HepG2 (cell line): Measurements from ENCODE around the gene CARMIL3. TPM values are rescaled to one million over a fixed set of nuclear protein-coding genes. Genes with fewer than 3 reads are reported as not detected.
A peak's percentile ranks its signal among the peaks of the same experiment; 100 is the strongest.

ENCODE experiments used
- ATAC-seq: fragments of 200-7000 bp; cut with Tn5 transposase; 3 replicates; pipeline ENCODE4 v1.9.1; 2020; ENCODE audit warnings: mild to moderate bottlenecking, moderate library complexity
- BruUV-seq: library from RNA; stranded (reverse); fragments of 400-500 nt; replicated peaks from 2 replicates; lab custom pipeline; 2021; lab: Mats Ljungman, UMichigan
- CTCF ChIA-PET: fragments of 300-600 bp; formaldehyde crosslinking; extraction: SDS; loops from one replicate; lab custom pipeline; 2021; ENCODE audit warnings: low total read pairs, inconsistent platforms, low intra/inter-chr PET ratio; lab: Yijun Ruan, JAX
- POLR2A ChIA-PET: fragments of 350-600 bp; sonication (Branson Sonifier 250); formaldehyde crosslinking; loops from one replicate; lab custom pipeline; 2020; ENCODE audit warnings: antibody characterized with exemption, inconsistent platforms; lab: Yijun Ruan, JAX
- DNase-seq: peaks from one replicate; pipeline ENCODE4 v3.0.0-alpha.2; 2015; ENCODE audit warnings: low spot score
- FAIRE-seq: peaks from 3 replicates; lab custom pipeline; 2011; peaks lifted over from hg19 to GRCh38; lab: Jason Lieb, UNC
- H2AFZ ChIP-seq: one replicate; pipeline ENCODE4 v1.6.1; 2011; ENCODE audit warnings: low read length, inconsistent platforms
- H3K27ac ChIP-seq: fragments of 300-600 bp; 3 replicates; pipeline ENCODE4 v1.8.0; 2011; ENCODE audit warnings: mixed run types, mild to moderate bottlenecking, mixed read lengths, low read length, inconsistent platforms; ENCODE audit not compliant: insufficient read depth; ENCODE audit errors: extremely low read length
- H3K27me3 ChIP-seq, 2 experiments: fragments of 200-600 bp in 1 of 2; 2 replicates in 1 of 2; 3 replicates in 1 of 2; pipeline versions ENCODE4 v1.6.0 to v1.8.0; 2011; ENCODE audit warnings: low read length in 2 of 2, mild to moderate bottlenecking in 2 of 2, moderate library complexity in 2 of 2, inconsistent platforms in 1 of 2; ENCODE audit not compliant: insufficient read depth in 2 of 2, control insufficient read depth in 1 of 2
- H3K36me3 ChIP-seq, 2 experiments: fragments of 200-600 bp in 1 of 2; replicated peaks in 1 of 2; 2 replicates in 1 of 2; 3 replicates in 1 of 2; pipeline versions ENCODE4 v1.5.1 to v1.8.0; 2011; ENCODE audit warnings: low read length in 2 of 2, inconsistent platforms in 1 of 2; ENCODE audit not compliant: insufficient read depth in 2 of 2, control insufficient read depth in 1 of 2
- H3K4me1 ChIP-seq: 2 replicates; pipeline ENCODE4 v1.5.1; 2012; ENCODE audit warnings: low read length, inconsistent platforms; ENCODE audit not compliant: insufficient read depth
- H3K4me2 ChIP-seq: 2 replicates; pipeline ENCODE4 v1.6.0; 2011; ENCODE audit warnings: low read depth, low read length, inconsistent platforms
- H3K4me3 ChIP-seq, 3 experiments: fragments of 200-600 bp in 1 of 3; sonication (generic), shearing (Covaris generic) in 1 of 3; replicated peaks in 1 of 3; 2 replicates each; pipeline ENCODE4 v1.5.1; 2011 to 2016; ENCODE audit warnings: low read length in 3 of 3, inconsistent platforms in 2 of 3, low read depth in 2 of 3, mild to moderate bottlenecking in 2 of 3, control low read depth in 1 of 3, mixed read lengths in 1 of 3; ENCODE audit not compliant: insufficient read depth in 1 of 3
- H3K79me2 ChIP-seq: one replicate; pipeline ENCODE4 v1.6.1; 2011; ENCODE audit warnings: low read length, inconsistent platforms; ENCODE audit not compliant: insufficient read depth
- H3K9ac ChIP-seq: 2 replicates; pipeline ENCODE4 v1.6.0; 2011; ENCODE audit warnings: mild to moderate bottlenecking, low read depth, low read length, inconsistent platforms; ENCODE audit not compliant: insufficient read depth
- H3K9me3 ChIP-seq: 2 replicates; pipeline ENCODE4 v1.5.1; 2012; ENCODE audit warnings: mild to moderate bottlenecking, low read length
- H4K20me1 ChIP-seq: 2 replicates; pipeline ENCODE4 v1.6.0; 2011; ENCODE audit warnings: inconsistent platforms, mild to moderate bottlenecking, low read length, moderate library complexity; ENCODE audit not compliant: insufficient read depth
- BCL3 ChIP-seq: sonication (generic); formaldehyde crosslinking; IDR thresholded peaks from 2 replicates; pipeline ENCODE4 v1.5.1; 2020; ENCODE audit warnings: mild to moderate bottlenecking, missing genetic modification reagents, moderate library complexity
- HNRNPK ChIP-seq: fragments of 200-400 bp; formaldehyde crosslinking; IDR thresholded peaks from 2 replicates; pipeline ENCODE4 v1.6.1; 2018; ENCODE audit warnings: low read length, low read depth, moderate library complexity, mild to moderate bottlenecking; ENCODE audit not compliant: poor library complexity, severe bottlenecking
- KMT2B ChIP-seq: IDR thresholded peaks from 2 replicates; pipeline ENCODE4 v1.6.1; 2016; ENCODE audit warnings: missing genetic modification reagents, missing compliant biosample characterization
- MAFG ChIP-seq: sonication (generic); formaldehyde crosslinking; IDR thresholded peaks from 2 replicates; pipeline ENCODE4 v1.5.1; 2020; ENCODE audit warnings: mild to moderate bottlenecking, missing genetic modification reagents
- NR0B2 ChIP-seq: sonication (generic); formaldehyde crosslinking; IDR thresholded peaks from 2 replicates; pipeline ENCODE4 v1.4.0; 2020; ENCODE audit warnings: mild to moderate bottlenecking, missing genetic modification reagents
- PRPF4 ChIP-seq: fragments of 200-400 bp; formaldehyde crosslinking; IDR thresholded peaks from 2 replicates; pipeline ENCODE4 v1.6.1; 2016; ENCODE audit warnings: low read length, low read depth; ENCODE audit not compliant: poor library complexity, severe bottlenecking
- RNF219 ChIP-seq: sonication (generic); formaldehyde crosslinking; IDR thresholded peaks from 2 replicates; pipeline ENCODE4 v1.5.0; 2020; ENCODE audit warnings: mild to moderate bottlenecking, missing genetic modification reagents
- TFDP1 ChIP-seq: IDR thresholded peaks from 2 replicates; pipeline ENCODE4 v1.6.1; 2016; ENCODE audit warnings: missing compliant biosample characterization, missing genetic modification reagents, borderline replicate concordance
- XRCC5 ChIP-seq: fragments of 200-400 bp; formaldehyde crosslinking; optimal IDR thresholded peaks from 2 replicates; pipeline ENCODE3; 2017; ENCODE audit warnings: mild to moderate bottlenecking, low read length
- ZNF20 ChIP-seq: sonication (generic); formaldehyde crosslinking; IDR thresholded peaks from 2 replicates; pipeline ENCODE4 v1.4.0; 2020; ENCODE audit warnings: mild to moderate bottlenecking, moderate library complexity, missing genetic modification reagents
- ZNF280B ChIP-seq: sonication (generic); formaldehyde crosslinking; IDR thresholded peaks from 2 replicates; pipeline ENCODE4 v1.5.0; 2020; ENCODE audit warnings: missing genetic modification reagents, mild to moderate bottlenecking, borderline replicate concordance
- ZNF33B ChIP-seq: sonication (generic); formaldehyde crosslinking; IDR thresholded peaks from 2 replicates; pipeline ENCODE4 v1.5.1; 2020; ENCODE audit warnings: mild to moderate bottlenecking, missing genetic modification reagents
- ZNF367 ChIP-seq: sonication (generic); formaldehyde crosslinking; IDR thresholded peaks from 2 replicates; pipeline ENCODE4 v1.4.0; 2020; ENCODE audit warnings: missing genetic modification reagents, borderline replicate concordance
- ZNF432 ChIP-seq: sonication (generic); formaldehyde crosslinking; IDR thresholded peaks from 2 replicates; pipeline ENCODE4 v1.5.0; 2020; ENCODE audit warnings: missing genetic modification reagents, mild to moderate bottlenecking, borderline replicate concordance
- ZSCAN12 ChIP-seq: sonication (generic); formaldehyde crosslinking; IDR thresholded peaks from 2 replicates; pipeline ENCODE4 v1.9.0; 2021; ENCODE audit warnings: mild to moderate bottlenecking, missing genetic modification reagents
- WGBS: methylation state at CpG from one replicate; pipeline ENCODE4 v1.1.6; 2017; ENCODE audit warnings: low lambda C conversion rate; 5-methylcytosine and 5-hydroxymethylcytosine counted together
- in situ Hi-C: cut with HindIII; loops from 2 replicates; pipeline ENCODE4 v1.10.0; 2017; ENCODE audit warnings: low pct_unique_long_range_greater_than_20kb; ENCODE audit not compliant: extremely low pct_ligation_motif_present
- intact Hi-C: fragments of 100-400 bp; cut with micrococcal nuclease; formaldehyde crosslinking; loops from one replicate; pipeline ENCODE4 v1.10.0; 2022; ENCODE audit not compliant: unreplicated experiment
- polyA plus RNA-seq, 8 experiments: library from polyadenylated mRNA; depleted of rRNA in 3 of 8; stranded (reverse) in 7 of 8; unstranded in 1 of 8; fragments of >200 nt; fragmentation: Illumina TruSeq in 4 of 8; extraction: Trizol in 4 of 8; gene quantifications; 2 replicates each; pipeline versions ENCODE4 v1.2.1 to v1.2.3, GENCODE V29; 2011 to 2016; ENCODE audit warnings: low read depth in 4 of 8, missing spikeins in 1 of 8, mixed read lengths in 1 of 8; ENCODE audit not compliant: insufficient read depth in 1 of 8
- total RNA-seq, 5 experiments: library from RNA; depleted of rRNA; stranded (reverse); fragments of >200 nt; fragmentation: Illumina TruSeq; extraction: Trizol; gene quantifications; 2 replicates each; pipeline ENCODE4 v1.2.3, GENCODE V29; 2016; ENCODE audit warnings: low read depth in 1 of 5

Gene CARMIL3
- total and polyA plus RNA-seq, 2 of the 13 experiments (the other 11 are each of a cell fraction or from before 2014, with no cell fraction given), result 0.27 to 0.55 TPM

- Histone ChIP-seq H3K36me3 (no peaks in the 10 kb centered on the region), H3K79me2 (no peaks in the 10 kb centered on the region), H4K20me1 (no peaks in the 10 kb centered on the region), H3K4me3 (no peak overlapping the region), H3K4me1 (peaks cover 40% of the 10 kb centered on the region), H3K9ac (no peak overlapping the region), H3K4me2 (peak overlapping the region; percentile 13; the same call in 1 of the 2 replicates), H3K9me3 (no peaks in the 10 kb centered on the region), H3K27ac (no peak overlapping the region), H3K27me3 (peaks cover 19 to 48% of the 10 kb centered on the region in 2 experiments; a peak in 4 of 5 replicates), H2AFZ (no peak overlapping the region)
- FAIRE-seq (peak; percentile 98), ATAC-seq (peak; percentile 84), DNase-seq (peak; percentile 89)
- in situ Hi-C loops (loop anchor here (5.0 kb wide), 2 partner anchors 34 to 104 kb away; partner anchors contain the start of genes IRF9 and PCK2), intact Hi-C loops (loop anchor here (1.0 to 2.0 kb wide), 5 partner anchors 32 to 238 kb away; partner anchors contain the start of gene IRF9)
- BruUV-seq, result no TSS peak
- 36% methylated on average over 7 of the region's 7 CpGs for WGBS
- ChIA-PET POLR2A (interaction anchor here (0.8 to 9.6 kb wide), 27 partner anchors 8 to 249 kb away, joined by 3 to 226 read pairs (median 7); partner anchors contain the start of genes CHMP4A, CIDEB, DCAF11 and DHRS1), CTCF (interaction anchor here (1.2 to 5.4 kb wide), 8 partner anchors 22 to 239 kb away, joined by 3 to 109 read pairs (median 12); partner anchors contain the start of genes IRF9 and PCK2)
- TF ChIP-seq ZNF280B (CRISPR knock-in tag), result no peak; the same call in 1 of the 2 replicates
- TF ChIP-seq RNF219 (CRISPR knock-in tag), result no peak
- TF ChIP-seq ZNF33B (CRISPR knock-in tag), result no peak
- peak; percentile 42 for TF ChIP-seq HNRNPK
- TF ChIP-seq PRPF4, result no peak
- 0 out of 2 replicates have a peak, but pooled peaks have one; percentile 44 for TF ChIP-seq TFDP1 (CRISPR knock-in tag)
- TF ChIP-seq ZNF367 (CRISPR knock-in tag), result no peak
- TF ChIP-seq XRCC5, result peak; percentile 60
- no peak for TF ChIP-seq NR0B2
- 0 out of 2 replicates have a peak, but pooled peaks have one; percentile 42 for TF ChIP-seq KMT2B (CRISPR knock-in tag)
- TF ChIP-seq ZNF20 (CRISPR knock-in tag), result no peak
- TF ChIP-seq ZSCAN12, result no peak
- TF ChIP-seq ZNF432, result no peak
- TF ChIP-seq BCL3 (CRISPR knock-in tag), result no peak
- no peak for TF ChIP-seq MAFG (CRISPR knock-in tag)
Measured at GRCh38 chr14:24058260-24058950, 6.6 kb downstream of the CARMIL3 start.
